GM23248 (cell line): ENCODE results near the gene IQCN. TPM values are rescaled to one million over a fixed set of nuclear protein-coding genes. Genes with fewer than 3 reads are reported as not detected.

Experiments
- DNase-seq: peaks from one replicate; pipeline ENCODE4 v3.0.0-alpha.2; 2015
- H2AFZ ChIP-seq: fragments of 200-600 bp; sonication (generic); 2 replicates; pipeline ENCODE4 v1.6.1; 2016; ENCODE audit warnings: antibody characterized with exemption
- H3F3A ChIP-seq: fragments of 200-600 bp; sonication (generic); 2 replicates; pipeline ENCODE4 v1.6.1; 2016; ENCODE audit warnings: mild to moderate bottlenecking, antibody characterized with exemption, mixed run types; ENCODE audit not compliant: insufficient read depth
- H3K27ac ChIP-seq: fragments of 200-600 bp; sonication (generic); 2 replicates; pipeline ENCODE4 v1.5.1; 2016; ENCODE audit warnings: mild to moderate bottlenecking
- H3K27me3 ChIP-seq: fragments of 200-600 bp; sonication (generic); replicated peaks from 2 replicates; pipeline ENCODE4 v1.6.1; 2016; ENCODE audit warnings: mild to moderate bottlenecking; ENCODE audit not compliant: insufficient read depth
- H3K36me3 ChIP-seq: fragments of 200-600 bp; sonication (generic); 2 replicates; pipeline ENCODE4 v1.6.1; 2016; ENCODE audit warnings: low read depth, mild to moderate bottlenecking
- H3K4me1 ChIP-seq: fragments of 200-600 bp; sonication (generic); 2 replicates; pipeline ENCODE4 v1.6.1; 2016; ENCODE audit warnings: mild to moderate bottlenecking; ENCODE audit not compliant: insufficient read depth
- H3K4me2 ChIP-seq: fragments of 200-600 bp; sonication (generic); one replicate; pipeline ENCODE4 v1.6.1; 2016; ENCODE audit warnings: mild to moderate bottlenecking; ENCODE audit not compliant: unreplicated experiment
- H3K4me3 ChIP-seq: fragments of 200-600 bp; sonication (generic); 2 replicates; pipeline ENCODE4 v1.5.1; 2016; ENCODE audit warnings: mild to moderate bottlenecking
- H3K79me2 ChIP-seq: fragments of 200-600 bp; sonication (generic); 2 replicates; pipeline ENCODE4 v1.6.1; 2016; ENCODE audit warnings: mild to moderate bottlenecking; ENCODE audit not compliant: insufficient read depth
- H3K9ac ChIP-seq: fragments of 200-600 bp; sonication (generic); 2 replicates; pipeline ENCODE4 v1.6.1; 2016; ENCODE audit warnings: mild to moderate bottlenecking
- H3K9me2 ChIP-seq: fragments of 200-600 bp; sonication (generic); 2 replicates; pipeline ENCODE4 v1.6.1; 2016; ENCODE audit warnings: mixed run types, mild to moderate bottlenecking, moderate library complexity; ENCODE audit not compliant: insufficient read depth
- H3K9me3 ChIP-seq: fragments of 200-600 bp; sonication (generic); one replicate; pipeline ENCODE4 v1.6.1; 2017; ENCODE audit warnings: low read depth
- H4K20me1 ChIP-seq: fragments of 200-600 bp; sonication (generic); 2 replicates; pipeline ENCODE4 v1.6.0; 2016; ENCODE audit not compliant: insufficient read depth
- EZH2 ChIP-seq: fragments of 200-600 bp; sonication (generic); IDR thresholded peaks from 2 replicates; pipeline ENCODE4 v1.6.1; 2018; ENCODE audit warnings: antibody characterized with exemption, mild to moderate bottlenecking; ENCODE audit not compliant: insufficient read depth, poor library complexity, severe bottlenecking
- EZH2phosphoT487 ChIP-seq: fragments of 200-600 bp; sonication (generic); IDR thresholded peaks from 2 replicates; pipeline ENCODE4 v1.6.1; 2018; ENCODE audit warnings: antibody characterized with exemption, moderate library complexity, mild to moderate bottlenecking, low read depth; ENCODE audit not compliant: insufficient read depth
- WGBS, 2 experiments: methylation state at CpG; one replicate each; pipeline ENCODE4 v1.1.6; 2015 to 2017; ENCODE audit warnings: low lambda C conversion rate in 2 of 2, low coverage in 1 of 2; ENCODE audit errors: missing lambda C conversion rate in 2 of 2; 5-methylcytosine and 5-hydroxymethylcytosine counted together
- in situ Hi-C: fragments of 300-500 bp; cut with MboI; formaldehyde crosslinking; loops from 2 replicates; pipeline ENCODE4 v1.15.0; 2020
- polyA plus RNA-seq: library from polyadenylated mRNA; unstranded; fragments of >200 nt; fragmentation: Nextera tagmentation; extraction: Ambion mirVana; gene quantifications from 2 replicates; pipeline ENCODE4 v1.2.1, GENCODE V29; 2016
- total RNA-seq: library from RNA; depleted of rRNA; stranded (reverse); fragments of >200 nt; shearing (Covaris generic); gene quantifications from 2 replicates; pipeline ENCODE4 v1.2.3, GENCODE V29; 2014

Gene IQCN
- total and polyA plus RNA-seq, 2 experiments from 2014 or later = 0.11 to 0.16 TPM

DNA sequence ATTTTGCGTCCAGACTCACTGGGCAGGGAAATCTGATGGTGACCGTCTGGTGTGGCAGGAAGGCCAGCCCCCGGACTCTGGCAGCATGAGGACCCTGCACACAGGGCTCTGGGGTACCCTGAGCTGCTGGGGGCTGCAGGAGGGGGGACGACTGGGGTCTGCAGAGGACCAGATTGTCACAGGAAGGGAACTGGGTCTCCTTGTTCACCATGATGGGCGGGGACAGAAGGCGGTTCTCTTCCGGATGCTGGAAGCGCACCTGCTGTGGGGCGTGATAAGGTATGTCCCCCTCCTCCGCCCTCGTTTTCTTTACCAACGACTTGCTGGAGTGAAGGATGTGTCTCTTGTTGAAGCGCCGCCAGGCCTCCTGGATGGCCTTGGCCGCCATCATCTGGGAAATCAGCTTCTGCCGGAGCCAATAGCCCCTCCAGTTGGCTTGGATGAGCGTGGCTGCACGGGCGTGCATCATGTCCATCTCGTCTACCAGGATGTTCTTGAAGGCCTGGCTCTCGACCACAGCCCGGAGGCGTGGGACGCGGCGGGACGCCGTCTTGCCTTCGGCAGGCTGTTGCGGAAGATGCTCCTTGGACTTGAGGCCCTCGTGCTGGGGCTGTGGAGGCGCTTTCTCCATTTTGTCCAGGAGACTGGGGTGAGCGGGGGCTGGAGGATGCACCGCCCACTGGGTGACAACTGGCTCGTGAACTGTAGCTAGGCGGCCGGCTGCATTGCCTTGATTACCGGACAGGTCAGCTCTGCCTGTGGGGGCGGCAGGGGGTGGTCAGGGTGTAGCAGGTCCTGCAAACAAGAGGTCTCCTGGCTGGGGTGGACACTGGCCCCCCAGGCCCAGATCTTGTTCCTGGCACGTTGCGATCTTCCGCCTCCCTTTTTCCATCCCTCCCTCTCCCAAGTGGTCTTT, 7.2 kb downstream of the IQCN start:
- 84 to 88% methylated on average over 37 to 42 of the region's 42 CpGs for WGBS, 2 experiments

DNA sequence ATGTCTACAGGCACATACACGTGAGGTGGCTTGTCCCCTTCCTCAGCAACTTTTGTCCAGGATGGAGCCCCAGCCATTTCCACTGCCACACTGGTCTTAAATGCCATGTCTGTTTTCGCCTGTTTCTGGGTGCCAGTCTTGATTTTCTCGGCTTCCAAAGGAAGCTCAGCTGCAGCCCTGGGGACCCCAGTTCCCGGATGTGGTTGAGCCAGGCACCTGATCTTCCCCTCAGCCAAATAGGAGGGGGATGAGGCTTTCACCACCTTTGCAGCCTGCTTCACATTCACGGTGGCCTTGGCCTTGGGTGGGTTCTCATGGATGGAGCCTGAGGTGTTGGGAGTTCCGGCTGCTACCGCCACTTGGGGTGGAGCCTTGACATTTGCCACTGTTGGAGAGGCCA, 8.7 kb downstream of the IQCN start:
- H3K9me2 ChIP-seq = no peaks in the 10 kb centered on the region
- TF ChIP-seq EZH2phosphoT487 = no peak
- TF ChIP-seq EZH2 = no peak
- in situ Hi-C loops = no loop called here
- H3K27ac ChIP-seq = no peak overlapping the region
- H3K36me3 ChIP-seq = no peaks in the 10 kb centered on the region
- no peak overlapping the region for H3K4me3 ChIP-seq
- peaks cover 4% of the 10 kb centered on the region; the same call in 1 of the 2 replicates for H3F3A ChIP-seq
- no peaks in the 10 kb centered on the region for H3K27me3 ChIP-seq
- no peak overlapping the region for H3K9ac ChIP-seq
- WGBS, 2 experiments = 78 to 82% methylated on average over 7 of the region's 7 CpGs
- no peak overlapping the region for H3K4me2 ChIP-seq
- H2AFZ ChIP-seq = no peak overlapping the region
- no peak for DNase-seq
- H4K20me1 ChIP-seq = no peaks in the 10 kb centered on the region
- no peaks in the 10 kb centered on the region for H3K4me1 ChIP-seq
- no peaks in the 10 kb centered on the region for H3K9me3 ChIP-seq
- no peaks in the 10 kb centered on the region for H3K79me2 ChIP-seq

More for the DNA sequence above, 7.2 kb downstream of the IQCN start:
- H3K4me2 ChIP-seq = no peak overlapping the region
- TF ChIP-seq EZH2phosphoT487 (no peak), EZH2 (no peak)
- no peaks in the 10 kb centered on the region for H3K79me2 ChIP-seq
- peaks cover 4% of the 10 kb centered on the region; the same call in 1 of the 2 replicates for H3F3A ChIP-seq
- H2AFZ ChIP-seq = no peak overlapping the region
- in situ Hi-C loops = no loop called here
- no peak for DNase-seq
- no peaks in the 10 kb centered on the region for H3K36me3 ChIP-seq
- H3K27ac ChIP-seq = no peak overlapping the region
- no peaks in the 10 kb centered on the region for H3K9me3 ChIP-seq
- no peaks in the 10 kb centered on the region for H3K27me3 ChIP-seq
- H3K4me1 ChIP-seq = no peaks in the 10 kb centered on the region
- no peaks in the 10 kb centered on the region for H3K9me2 ChIP-seq
- H4K20me1 ChIP-seq = no peaks in the 10 kb centered on the region
- H3K9ac ChIP-seq = no peak overlapping the region
- no peak overlapping the region for H3K4me3 ChIP-seq

DNA sequence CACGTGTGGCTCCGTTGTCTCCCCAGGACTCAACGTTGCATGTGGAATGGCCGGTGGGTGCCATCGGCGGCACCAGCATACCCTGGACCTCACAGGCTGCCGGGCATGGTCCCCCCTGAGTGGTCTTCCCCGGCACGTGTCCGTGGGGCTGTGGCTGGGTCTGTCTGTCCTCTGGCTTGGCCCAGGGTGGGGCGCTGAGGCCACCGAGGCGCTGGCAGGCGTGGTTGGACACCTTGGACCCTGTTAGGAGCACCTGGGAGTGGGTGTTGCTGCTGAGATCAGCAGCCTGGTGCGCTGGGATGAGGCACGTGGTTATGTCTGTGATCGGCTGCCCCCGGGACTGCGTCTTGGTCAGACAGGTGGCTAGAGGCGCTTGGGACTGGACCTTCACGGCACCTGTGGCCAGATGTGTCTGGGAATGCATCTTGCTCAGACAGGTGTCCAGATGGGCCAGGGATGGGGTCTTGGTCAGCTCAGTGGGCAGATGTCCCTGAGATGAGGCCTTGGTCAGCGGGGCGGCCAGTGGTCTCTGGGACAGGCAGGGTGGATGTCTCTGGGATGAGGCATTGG, 9.2 kb downstream of the IQCN start:
- DNase-seq = no peak
- WGBS, 2 experiments = 91 to 93% methylated on average over 21 to 23 of the region's 23 CpGs

DNA sequence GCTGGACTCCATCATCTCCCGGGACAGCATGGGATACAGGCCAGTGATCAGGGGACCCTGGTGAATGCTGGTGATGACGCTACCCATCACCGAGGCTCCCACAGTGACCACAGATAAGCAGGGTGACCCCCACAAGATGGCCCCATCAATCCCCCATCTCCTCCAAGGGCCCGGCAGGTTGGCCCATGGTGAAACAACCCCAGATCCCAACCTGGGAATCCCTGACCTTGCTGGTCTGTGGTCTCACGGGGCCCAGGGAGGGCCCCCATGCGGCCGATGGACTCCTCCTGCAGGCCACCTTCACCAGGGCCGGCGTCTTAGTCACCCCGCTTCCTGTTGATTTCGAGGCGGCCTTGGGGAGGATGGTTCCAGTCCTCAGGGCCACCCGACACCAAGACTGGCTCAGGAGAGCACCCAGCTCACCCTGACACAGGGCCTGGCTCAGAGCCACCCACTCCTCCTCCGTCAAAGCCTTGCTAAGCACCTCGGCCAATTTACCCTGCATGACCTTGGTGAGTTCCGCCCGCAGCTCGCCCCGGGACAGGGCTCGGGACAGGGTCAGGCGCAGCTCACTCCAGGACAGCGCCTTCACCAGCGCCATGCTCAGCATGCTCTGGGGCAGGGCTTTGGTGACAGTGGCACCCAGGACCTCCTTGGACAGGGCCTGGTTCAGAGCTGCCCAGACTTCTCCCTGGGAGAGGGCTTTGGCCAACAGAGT, 10.0 kb downstream of the IQCN start:
- no peak overlapping the region for H3K27ac ChIP-seq
- H3K9ac ChIP-seq = no peak overlapping the region
- no peaks in the 10 kb centered on the region for H3K9me3 ChIP-seq
- peaks cover 2% of the 10 kb centered on the region; the same call in 1 of the 2 replicates for H3K4me1 ChIP-seq
- TF ChIP-seq EZH2phosphoT487 (no peak), EZH2 (no peak)
- no peaks in the 10 kb centered on the region for H3K79me2 ChIP-seq
- H2AFZ ChIP-seq = no peak overlapping the region
- no peaks in the 10 kb centered on the region for H3K27me3 ChIP-seq
- no peak overlapping the region for H3K4me2 ChIP-seq
- DNase-seq = no peak
- H3K36me3 ChIP-seq = no peaks in the 10 kb centered on the region
- no peaks in the 10 kb centered on the region for H4K20me1 ChIP-seq
- WGBS, 2 experiments = 77 to 83% methylated on average over 22 to 23 of the region's 23 CpGs
- no peaks in the 10 kb centered on the region for H3F3A ChIP-seq
- in situ Hi-C loops = no loop called here
- no peak overlapping the region for H3K4me3 ChIP-seq
- H3K9me2 ChIP-seq = no peaks in the 10 kb centered on the region

More for the DNA sequence above, 9.2 kb downstream of the IQCN start:
- Histone ChIP-seq H3F3A (peaks cover 4% of the 10 kb centered on the region; the same call in 1 of the 2 replicates), H3K36me3 (no peaks in the 10 kb centered on the region), H3K9me3 (no peaks in the 10 kb centered on the region), H3K27ac (no peak overlapping the region), H3K79me2 (no peaks in the 10 kb centered on the region), H4K20me1 (no peaks in the 10 kb centered on the region), H3K9me2 (no peaks in the 10 kb centered on the region), H3K4me2 (no peak overlapping the region), H3K4me1 (no peaks in the 10 kb centered on the region), H3K27me3 (no peaks in the 10 kb centered on the region), H3K9ac (no peak overlapping the region), H3K4me3 (no peak overlapping the region), H2AFZ (no peak overlapping the region)
- TF ChIP-seq EZH2 (no peak), EZH2phosphoT487 (no peak)
- in situ Hi-C loops = no loop called here
